RWPE2 (cell line): ENCODE data around the gene KIF6.

Experiments
- ATAC-seq: fragments of 200-7000 bp; cut with Tn5 transposase; 3 replicates; pipeline ENCODE4 v1.9.1; 2021; ENCODE audit warnings: low read depth
- DNase-seq: peaks from one replicate; pipeline ENCODE4 v3.0.0-alpha.2; 2020; ENCODE audit warnings: low spot score
- H3K27ac ChIP-seq: fragments of 450-650 bp; 2 replicates; pipeline ENCODE4 v1.5.1; 2017; ENCODE audit warnings: mild to moderate bottlenecking; ENCODE audit not compliant: poor library complexity, severe bottlenecking
- H3K27me3 ChIP-seq: fragments of 250-450 bp; sonication (Bioruptor Pico); 2 replicates; pipeline ENCODE4 v1.5.1; 2021; ENCODE audit warnings: mild to moderate bottlenecking, moderate library complexity; ENCODE audit not compliant: insufficient read depth, poor library complexity, severe bottlenecking
- H3K36me3 ChIP-seq: fragments of 250-450 bp; sonication (Bioruptor Pico); 2 replicates; pipeline ENCODE4 v1.5.1; 2020; ENCODE audit warnings: low read depth, mild to moderate bottlenecking, moderate library complexity
- H3K4me1 ChIP-seq: fragments of 250-450 bp; sonication (Bioruptor Pico); 2 replicates; pipeline ENCODE4 v1.5.1; 2021; ENCODE audit warnings: mild to moderate bottlenecking, moderate library complexity; ENCODE audit not compliant: insufficient read depth, poor library complexity, severe bottlenecking
- H3K4me3 ChIP-seq: fragments of 250-450 bp; sonication (Bioruptor Pico); 2 replicates; pipeline ENCODE4 v1.5.1; 2021; ENCODE audit warnings: mild to moderate bottlenecking, moderate library complexity; ENCODE audit not compliant: severe bottlenecking
- H3K9me3 ChIP-seq: fragments of 250-450 bp; sonication (Bioruptor Pico); 2 replicates; pipeline ENCODE4 v1.5.1; 2021; ENCODE audit warnings: mild to moderate bottlenecking, moderate library complexity; ENCODE audit not compliant: severe bottlenecking
- CTCF ChIP-seq: fragments of 450-650 bp; IDR thresholded peaks from one replicate; pipeline ENCODE4 v1.5.1; 2017; ENCODE audit warnings: mild to moderate bottlenecking, moderate library complexity; ENCODE audit not compliant: poor library complexity, severe bottlenecking

The KIF6 gene

GRCh38 chr6:39307462-39307861 is 417.7 kb downstream of the KIF6 start:
- Histone ChIP-seq H3K9me3 (no peaks in the 10 kb centered on the region), H3K36me3 (no peaks in the 10 kb centered on the region), H3K4me3 (no peak overlapping the region), H3K27me3 (peaks cover 4% of the 10 kb centered on the region), H3K4me1 (no peaks in the 10 kb centered on the region), H3K27ac (no peak overlapping the region)
- TF ChIP-seq CTCF, result no peak
- DNase-seq, result no peak
- ATAC-seq, result no peak

- Histone ChIP-seq H3K27ac (no peak overlapping the region), H3K36me3 (no peaks in the 10 kb centered on the region), H3K4me1 (no peaks in the 10 kb centered on the region), H3K9me3 (no peaks in the 10 kb centered on the region), H3K27me3 (no peaks in the 10 kb centered on the region), H3K4me3 (no peak overlapping the region)
- no peak for TF ChIP-seq CTCF
- ATAC-seq (no peak), DNase-seq (no peak)
Measured at GRCh38 chr6:39304951-39305350, 420.3 kb downstream of the KIF6 start.

GRCh38 chr6:39303425-39304153 is 421.6 kb downstream of the KIF6 start:
- no peak; the same call in 2 of the 3 replicates for ATAC-seq
- no peaks in the 10 kb centered on the region for H3K27me3 ChIP-seq
- H3K27ac ChIP-seq, result no peak overlapping the region
- H3K36me3 ChIP-seq, result no peaks in the 10 kb centered on the region
- no peak overlapping the region for H3K4me3 ChIP-seq
- H3K4me1 ChIP-seq, result no peaks in the 10 kb centered on the region
- no peak for DNase-seq
- H3K9me3 ChIP-seq, result no peaks in the 10 kb centered on the region
- TF ChIP-seq CTCF, result peak; percentile 68

- Histone ChIP-seq H3K27ac (no peak overlapping the region), H3K36me3 (no peaks in the 10 kb centered on the region), H3K27me3 (no peaks in the 10 kb centered on the region), H3K4me3 (no peak overlapping the region), H3K4me1 (no peaks in the 10 kb centered on the region), H3K9me3 (no peaks in the 10 kb centered on the region)
- no peak for DNase-seq
- TF ChIP-seq CTCF, result peak; percentile 92
- ATAC-seq, result peak; percentile 91
Measured at GRCh38 chr6:39302669-39303424, 422.4 kb downstream of the KIF6 start.

GRCh38 chr6:39302011-39302410 is 423.2 kb downstream of the KIF6 start:
- DNase-seq (no peak), ATAC-seq (no peak)
- Histone ChIP-seq H3K27ac (no peak overlapping the region), H3K27me3 (no peaks in the 10 kb centered on the region), H3K4me3 (no peak overlapping the region), H3K9me3 (no peaks in the 10 kb centered on the region), H3K36me3 (no peaks in the 10 kb centered on the region), H3K4me1 (no peaks in the 10 kb centered on the region)
- no peak for TF ChIP-seq CTCF
